Bronchial epithelial cell (primary cell): ENCODE data around the gene TAF15. TPM values are rescaled to one million over a fixed set of nuclear protein-coding genes. Genes with fewer than 3 reads are reported as not detected.

ENCODE experiments used
- DNase-seq: peaks from one replicate; pipeline ENCODE4 v3.0.0-alpha.2; 2010; ENCODE audit warnings: low read depth
- FAIRE-seq: peaks from 2 replicates; lab custom pipeline; 2011; peaks lifted over from hg19 to GRCh38; lab: Jason Lieb, UNC
- H3K27me3 ChIP-seq: 2 replicates; pipeline ENCODE4 v1.5.1; 2011; ENCODE audit warnings: low read length; ENCODE audit not compliant: control insufficient read depth, insufficient read depth
- H3K36me3 ChIP-seq: 2 replicates; pipeline ENCODE4 v1.5.1; 2011; ENCODE audit warnings: low read length; ENCODE audit not compliant: control insufficient read depth, insufficient read depth
- H3K4me3 ChIP-seq: 2 replicates; pipeline ENCODE4 v1.5.1; 2011; ENCODE audit warnings: mild to moderate bottlenecking, low read depth, low read length, control low read depth
- total RNA-seq: library from RNA; depleted of rRNA; stranded (reverse); fragments of >200 nt; gene quantifications from 2 replicates; pipeline ENCODE4 v1.2.1, GENCODE V29; 2014
- TF ChIP-seq, protein P1 (sequence below): IDR thresholded peaks from 2 replicates; pipeline ENCODE4 v1.5.1; 2011; ENCODE audit warnings: mild to moderate bottlenecking, moderate library complexity, low read length, control low read depth, inconsistent platforms; ENCODE audit not compliant: insufficient read depth, severe bottlenecking

Gene TAF15
- total RNA-seq, 1 donor from 2014 or later = 69.5 TPM

DNA sequence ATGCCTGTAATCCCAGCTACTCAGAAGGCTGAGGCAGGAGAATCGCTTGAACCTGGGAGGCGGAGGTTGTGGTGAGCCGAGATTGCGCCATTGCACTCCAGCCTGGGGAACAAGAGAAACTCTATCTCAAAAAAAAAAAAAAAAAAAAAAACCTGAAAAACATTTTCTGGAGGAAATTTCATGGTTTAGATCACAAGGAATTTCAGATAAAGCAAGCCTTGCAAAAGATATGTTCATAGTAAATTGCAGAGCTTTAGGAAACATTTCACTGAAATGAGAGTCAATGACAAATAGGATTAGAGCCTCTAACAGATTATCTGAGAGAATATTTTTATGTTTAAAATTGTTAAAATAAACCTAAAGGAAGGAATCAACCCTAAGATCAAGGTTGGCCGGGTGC lies 3.2 kb downstream of the TAF15 start:
- TF ChIP-seq, protein P1, sequence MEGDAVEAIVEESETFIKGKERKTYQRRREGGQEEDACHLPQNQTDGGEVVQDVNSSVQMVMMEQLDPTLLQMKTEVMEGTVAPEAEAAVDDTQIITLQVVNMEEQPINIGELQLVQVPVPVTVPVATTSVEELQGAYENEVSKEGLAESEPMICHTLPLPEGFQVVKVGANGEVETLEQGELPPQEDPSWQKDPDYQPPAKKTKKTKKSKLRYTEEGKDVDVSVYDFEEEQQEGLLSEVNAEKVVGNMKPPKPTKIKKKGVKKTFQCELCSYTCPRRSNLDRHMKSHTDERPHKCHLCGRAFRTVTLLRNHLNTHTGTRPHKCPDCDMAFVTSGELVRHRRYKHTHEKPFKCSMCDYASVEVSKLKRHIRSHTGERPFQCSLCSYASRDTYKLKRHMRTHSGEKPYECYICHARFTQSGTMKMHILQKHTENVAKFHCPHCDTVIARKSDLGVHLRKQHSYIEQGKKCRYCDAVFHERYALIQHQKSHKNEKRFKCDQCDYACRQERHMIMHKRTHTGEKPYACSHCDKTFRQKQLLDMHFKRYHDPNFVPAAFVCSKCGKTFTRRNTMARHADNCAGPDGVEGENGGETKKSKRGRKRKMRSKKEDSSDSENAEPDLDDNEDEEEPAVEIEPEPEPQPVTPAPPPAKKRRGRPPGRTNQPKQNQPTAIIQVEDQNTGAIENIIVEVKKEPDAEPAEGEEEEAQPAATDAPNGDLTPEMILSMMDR = no peak
- no peak for DNase-seq
- Histone ChIP-seq H3K36me3 (peaks cover 6% of the 10 kb centered on the region), H3K27me3 (no peaks in the 10 kb centered on the region), H3K4me3 (no peak overlapping the region)
- FAIRE-seq = no peak

DNA sequence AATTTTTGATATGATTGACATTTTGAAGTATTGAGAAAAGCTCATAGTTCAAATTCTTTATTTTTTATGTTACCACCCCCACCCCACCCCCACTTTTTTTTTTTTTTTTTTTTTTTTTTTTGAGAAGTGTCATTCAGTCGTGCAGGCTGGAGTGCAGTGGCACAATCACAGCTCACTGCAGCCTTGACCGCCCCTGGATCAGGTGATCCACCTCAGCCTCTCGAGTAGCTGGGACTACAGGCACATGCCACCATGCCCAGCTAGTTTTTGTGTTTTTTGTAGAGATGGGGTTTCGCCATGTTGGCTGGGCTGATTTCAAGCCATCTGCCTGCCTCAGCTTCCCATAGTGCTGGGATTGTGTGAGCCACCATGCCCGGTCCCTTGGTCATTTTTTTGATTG lies 7.4 kb downstream of the TAF15 start:
- DNase-seq (no peak), FAIRE-seq (no peak)
- TF ChIP-seq, protein P1 = no peak
- Histone ChIP-seq H3K27me3 (no peaks in the 10 kb centered on the region), H3K36me3 (peaks cover 7% of the 10 kb centered on the region), H3K4me3 (no peak overlapping the region)

DNA sequence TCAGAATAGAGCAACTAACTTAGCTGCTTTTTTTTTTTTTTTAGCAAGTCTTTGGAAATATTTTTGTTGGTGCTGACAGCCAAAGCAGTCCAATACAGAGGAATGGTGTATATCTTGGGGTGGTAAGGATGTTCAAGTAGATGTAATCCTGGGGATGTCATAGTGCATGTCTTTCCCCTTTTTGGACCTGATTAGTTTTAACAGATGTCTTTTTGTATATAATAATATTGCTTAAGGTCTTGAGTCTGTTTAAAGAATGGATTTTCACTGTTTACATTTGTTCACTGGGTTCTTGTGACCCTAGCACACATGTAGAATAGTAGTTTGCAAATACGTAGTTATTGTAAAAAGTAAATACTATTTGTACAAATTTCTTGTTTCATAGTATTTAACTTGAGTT lies 7.9 kb downstream of the TAF15 start:
- no peak for FAIRE-seq
- TF ChIP-seq, protein P1 = no peak
- H3K4me3 ChIP-seq = no peak overlapping the region
- peaks cover 7% of the 10 kb centered on the region for H3K36me3 ChIP-seq
- no peak for DNase-seq
- no peaks in the 10 kb centered on the region for H3K27me3 ChIP-seq

DNA sequence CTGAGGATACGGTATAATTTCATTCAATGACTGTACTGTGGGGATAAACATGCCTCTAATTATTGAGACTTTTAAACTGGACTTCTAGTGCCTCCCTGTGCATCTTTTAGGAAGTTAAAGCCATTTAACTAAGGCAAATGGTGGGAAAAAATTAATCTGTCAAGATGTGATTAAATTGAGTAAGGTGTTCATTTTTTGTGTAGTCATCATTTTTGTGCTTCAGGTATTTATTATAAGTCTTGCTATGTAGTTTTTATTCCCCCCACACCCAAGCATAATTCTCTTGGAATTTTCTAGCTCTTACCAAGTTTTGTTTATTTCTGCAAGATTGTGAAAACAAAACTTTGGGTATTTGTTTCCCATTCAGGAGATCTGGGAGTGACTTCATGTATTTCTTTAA lies 10.2 kb downstream of the TAF15 start:
- TF ChIP-seq, protein P1 = no peak
- no peak overlapping the region for H3K4me3 ChIP-seq
- H3K36me3 ChIP-seq = peaks cover 10% of the 10 kb centered on the region
- no peaks in the 10 kb centered on the region for H3K27me3 ChIP-seq
- FAIRE-seq = no peak
- no peak for DNase-seq

DNA sequence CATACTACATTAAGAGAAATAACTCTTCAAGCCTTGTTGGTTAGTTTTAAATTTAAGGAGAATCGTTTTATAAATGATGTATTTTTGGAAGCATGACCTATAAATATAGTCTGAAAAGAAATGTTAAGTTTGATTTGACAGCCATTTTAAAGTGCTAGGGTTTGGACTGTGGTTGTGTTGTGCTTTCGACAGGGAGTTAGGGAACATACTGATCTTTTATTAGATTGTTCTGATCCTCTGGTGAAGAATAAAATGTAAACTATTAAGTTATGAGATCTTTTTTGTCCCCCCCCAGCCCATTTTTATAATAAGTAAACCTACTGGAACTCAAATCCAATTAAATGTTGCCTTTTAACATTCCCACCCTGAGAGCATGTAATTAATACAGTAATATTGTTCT lies 12.0 kb downstream of the TAF15 start:
- DNase-seq = no peak
- Histone ChIP-seq H3K27me3 (no peaks in the 10 kb centered on the region), H3K36me3 (peaks cover 10% of the 10 kb centered on the region), H3K4me3 (no peak overlapping the region)
- no peak for FAIRE-seq
- TF ChIP-seq, protein P1 = no peak

DNA sequence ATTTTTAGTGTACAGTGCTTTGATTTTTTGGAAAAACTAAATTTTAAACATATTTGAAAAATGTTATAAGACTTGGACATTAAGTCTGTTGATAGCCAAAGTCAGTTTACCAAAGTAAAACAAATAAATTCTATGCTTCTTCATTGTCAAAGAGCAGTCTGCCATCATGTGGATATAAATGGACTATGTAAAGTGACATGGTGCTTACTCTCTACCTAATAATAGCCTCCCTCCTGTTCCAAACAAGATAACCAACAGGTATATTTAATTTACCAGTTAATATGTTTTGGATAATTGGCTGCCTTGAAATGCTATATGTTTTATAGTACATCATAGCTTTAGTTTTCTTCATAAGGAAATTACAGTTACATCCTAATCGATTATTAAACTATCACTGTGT lies 15.9 kb downstream of the TAF15 start:
- Histone ChIP-seq H3K4me3 (no peak overlapping the region), H3K36me3 (peaks cover 10% of the 10 kb centered on the region), H3K27me3 (no peaks in the 10 kb centered on the region)
- FAIRE-seq (no peak), DNase-seq (no peak)
- TF ChIP-seq, protein P1 = no peak
